Thyroid gland (tissue), 4 donors: ENCODE results near the gene SLC44A1.

ENCODE experiments used
- POLR2A ChIP-seq, 2 donors: fragments of 450-650 bp; IDR thresholded peaks; one replicate each; pipeline ENCODE4 v1.6.1; 2017; ENCODE audit warnings: antibody characterized with exemption in 2 of 2, mild to moderate bottlenecking in 2 of 2, moderate library complexity in 1 of 2
- TF ChIP-seq, protein P1 (sequence below), 6 experiments: fragments of 200-600 bp in 3 of 6; fragments of 450-650 bp in 3 of 6; sonication (generic) in 3 of 6; IDR thresholded peaks; one replicate each; pipeline ENCODE4 v1.5.1; 2016 to 2019; ENCODE audit warnings: antibody characterized with exemption in 6 of 6, mild to moderate bottlenecking in 2 of 6, inconsistent platforms in 1 of 6, moderate library complexity in 1 of 6

DNA sequence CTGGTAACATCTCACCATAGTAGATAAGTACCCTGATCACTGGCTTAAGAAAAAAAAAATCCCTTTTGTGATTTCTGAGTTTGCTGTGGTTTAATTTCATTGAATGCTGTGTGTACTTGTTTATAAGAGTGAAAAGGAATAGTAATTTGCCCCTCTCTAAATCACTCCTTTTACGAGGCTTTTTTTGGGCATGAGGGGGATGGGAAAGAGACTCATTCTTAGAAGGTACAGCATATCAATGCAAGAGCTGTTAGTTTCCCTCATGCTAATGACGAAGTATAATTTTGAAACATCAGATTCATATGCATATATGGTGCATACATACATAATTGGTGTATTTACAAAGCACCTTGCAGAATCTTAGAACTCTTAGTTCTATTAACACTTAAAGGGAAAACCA, 2.4 kb upstream of the SLC44A1 start:
- TF ChIP-seq, protein P1, sequence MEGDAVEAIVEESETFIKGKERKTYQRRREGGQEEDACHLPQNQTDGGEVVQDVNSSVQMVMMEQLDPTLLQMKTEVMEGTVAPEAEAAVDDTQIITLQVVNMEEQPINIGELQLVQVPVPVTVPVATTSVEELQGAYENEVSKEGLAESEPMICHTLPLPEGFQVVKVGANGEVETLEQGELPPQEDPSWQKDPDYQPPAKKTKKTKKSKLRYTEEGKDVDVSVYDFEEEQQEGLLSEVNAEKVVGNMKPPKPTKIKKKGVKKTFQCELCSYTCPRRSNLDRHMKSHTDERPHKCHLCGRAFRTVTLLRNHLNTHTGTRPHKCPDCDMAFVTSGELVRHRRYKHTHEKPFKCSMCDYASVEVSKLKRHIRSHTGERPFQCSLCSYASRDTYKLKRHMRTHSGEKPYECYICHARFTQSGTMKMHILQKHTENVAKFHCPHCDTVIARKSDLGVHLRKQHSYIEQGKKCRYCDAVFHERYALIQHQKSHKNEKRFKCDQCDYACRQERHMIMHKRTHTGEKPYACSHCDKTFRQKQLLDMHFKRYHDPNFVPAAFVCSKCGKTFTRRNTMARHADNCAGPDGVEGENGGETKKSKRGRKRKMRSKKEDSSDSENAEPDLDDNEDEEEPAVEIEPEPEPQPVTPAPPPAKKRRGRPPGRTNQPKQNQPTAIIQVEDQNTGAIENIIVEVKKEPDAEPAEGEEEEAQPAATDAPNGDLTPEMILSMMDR (IDR thresholded peaks at IDR 0.05) = no peak
- no peak for TF ChIP-seq POLR2A (IDR thresholded peaks at IDR 0.05)
